HCT116 (cell line): ENCODE measurements around the gene NECAB2. TPM values are rescaled to one million over a fixed set of nuclear protein-coding genes. Genes with fewer than 3 reads are reported as not detected.

Experiments used
- ATAC-seq: fragments of 200-7000 bp; cut with Tn5 transposase; 2 replicates; pipeline ENCODE4 v1.9.1; 2020; ENCODE audit warnings: mild to moderate bottlenecking, moderate library complexity
- BruUV-seq: library from RNA; stranded (reverse); fragments of 400-500 nt; replicated peaks from 2 replicates; lab custom pipeline; 2021; lab: Mats Ljungman, UMichigan
- CTCF ChIA-PET: fragments of 300-600 bp; sonication (Branson Sonifier 250); formaldehyde crosslinking; loops from one replicate; lab custom pipeline; 2021; ENCODE audit warnings: antibody characterized with exemption; lab: Charles Lee
- POLR2A ChIA-PET: fragments of 300-600, 350-600 bp; sonication (Branson Sonifier 250); formaldehyde crosslinking; loops from one replicate; lab custom pipeline; 2021; ENCODE audit warnings: antibody characterized with exemption; lab: Charles Lee
- RAD21 ChIA-PET, 2 experiments: fragments of 300-600 bp; sonication (Branson Sonifier 250); formaldehyde crosslinking; loops; one replicate each; lab custom pipeline; 2023; ENCODE audit warnings: low total read pairs in 2 of 2; ENCODE audit not compliant: uncharacterized antibody in 2 of 2, unreplicated experiment in 2 of 2, low non-redundant PET in 1 of 2; lab: Charles Lee
- DNase-seq: peaks from one replicate; pipeline ENCODE4 v3.0.0-alpha.2; 2010; ENCODE audit warnings: low read depth, low spot score
- H2AFZ ChIP-seq: fragments of 200-600 bp; shearing (Covaris generic), sonication (generic); 2 replicates; pipeline ENCODE4 v1.6.1; 2017; ENCODE audit warnings: low read depth, mixed run types, mixed read lengths, antibody characterized with exemption, low read length; ENCODE audit not compliant: poor library complexity, severe bottlenecking
- H3K27ac ChIP-seq: 2 replicates; pipeline ENCODE4 v1.5.1; 2012; ENCODE audit warnings: low read depth, low read length
- H3K27me3 ChIP-seq: fragments of 200-600 bp; sonication (generic); 2 replicates; pipeline ENCODE4 v1.6.1; 2016; ENCODE audit warnings: mixed run types, low read length, mixed read lengths; ENCODE audit not compliant: insufficient read depth
- H3K36me3 ChIP-seq, 2 experiments: fragments of 200-500 bp in 1 of 2; fragments of 200-600 bp in 1 of 2; sonication (Bioruptor generic) in 1 of 2; sonication (generic) in 1 of 2; 2 replicates each; pipeline versions ENCODE4 v1.5.1 to v1.6.1; 2014 to 2016; ENCODE audit warnings: low read length in 2 of 2, inconsistent platforms in 1 of 2, mixed read lengths in 1 of 2, mixed run types in 1 of 2; ENCODE audit not compliant: insufficient read depth in 2 of 2, control insufficient read depth in 1 of 2
- H3K4me1 ChIP-seq, 2 experiments: fragments of 200-600 bp in 1 of 2; sonication (generic) in 1 of 2; 2 replicates each; pipeline versions ENCODE4 v1.5.1 to v1.6.1; 2012 to 2017; ENCODE audit warnings: low read length in 2 of 2, inconsistent platforms in 1 of 2, mild to moderate bottlenecking in 1 of 2, mixed read lengths in 1 of 2, mixed run types in 1 of 2, moderate library complexity in 1 of 2; ENCODE audit not compliant: insufficient read depth in 2 of 2, control insufficient read depth in 1 of 2
- H3K4me2 ChIP-seq: fragments of 200-600 bp; sonication (generic); 2 replicates; pipeline ENCODE4 v1.6.1; 2017; ENCODE audit warnings: mixed run types, low read length, mixed read lengths
- H3K4me3 ChIP-seq, 2 experiments: fragments of 200-600 bp in 1 of 2; sonication (generic) in 1 of 2; replicated peaks in 1 of 2; 2 replicates each; pipeline ENCODE4 v1.5.1; 2011 to 2016; ENCODE audit warnings: low read length in 2 of 2, control low read depth in 1 of 2, low read depth in 1 of 2, mild to moderate bottlenecking in 1 of 2, mixed read lengths in 1 of 2, mixed run types in 1 of 2
- H3K79me2 ChIP-seq: fragments of 200-600 bp; sonication (generic); 2 replicates; pipeline ENCODE4 v1.6.1; 2017; ENCODE audit warnings: mild to moderate bottlenecking, mixed run types, low read length, moderate library complexity, mixed read lengths; ENCODE audit not compliant: insufficient read depth
- H3K9ac ChIP-seq: fragments of 200-600 bp; sonication (generic); 2 replicates; pipeline ENCODE4 v1.6.1; 2016; ENCODE audit warnings: low read length, mixed read lengths
- H3K9me2 ChIP-seq: fragments of 200-600 bp; sonication (generic), shearing (Covaris generic); 2 replicates; pipeline ENCODE4 v1.6.1; 2017; ENCODE audit warnings: mixed run types, mild to moderate bottlenecking, moderate library complexity; ENCODE audit not compliant: insufficient read depth
- H3K9me3 ChIP-seq, 2 experiments: fragments of 200-500 bp in 1 of 2; fragments of 200-600 bp in 1 of 2; sonication (Bioruptor generic) in 1 of 2; sonication (generic) in 1 of 2; 2 replicates each; pipeline ENCODE4 v1.6.1; 2014 to 2017; ENCODE audit warnings: low read length in 2 of 2, mixed read lengths in 2 of 2, inconsistent platforms in 1 of 2, low read depth in 1 of 2, mild to moderate bottlenecking in 1 of 2, mixed run types in 1 of 2, moderate library complexity in 1 of 2; ENCODE audit not compliant: control insufficient read depth in 1 of 2, insufficient read depth in 1 of 2
- H4K20me1 ChIP-seq: fragments of 200-600 bp; sonication (generic), shearing (Covaris generic); 2 replicates; pipeline ENCODE4 v1.6.1; 2017; ENCODE audit warnings: mixed run types, mild to moderate bottlenecking, moderate library complexity; ENCODE audit not compliant: insufficient read depth
- CBX3 ChIP-seq: IDR thresholded peaks from 2 replicates; pipeline ENCODE4 v1.6.1; 2012; ENCODE audit warnings: low read depth
- EGR1 ChIP-seq: IDR thresholded peaks from 2 replicates; pipeline ENCODE4 v1.6.1; 2012; ENCODE audit warnings: low read depth
- ELF1 ChIP-seq: IDR thresholded peaks from 2 replicates; pipeline ENCODE4 v1.6.1; 2012; ENCODE audit warnings: low read depth, borderline replicate concordance
- POLR2A ChIP-seq: IDR thresholded peaks from 2 replicates; pipeline ENCODE4 v1.7.0; 2011; ENCODE audit warnings: borderline replicate concordance; ENCODE audit not compliant: insufficient read depth, insufficient read length; ENCODE audit errors: extremely low read depth
- POLR2AphosphoS5 ChIP-seq: IDR thresholded peaks from 2 replicates; pipeline ENCODE4 v1.6.1; 2011; ENCODE audit warnings: mild to moderate bottlenecking, low read depth, low read length, moderate library complexity
- SP1 ChIP-seq: IDR thresholded peaks from 2 replicates; pipeline ENCODE4 v1.6.1; 2012; ENCODE audit warnings: low read depth
- TCF7L2 ChIP-seq: IDR thresholded peaks from 2 replicates; pipeline ENCODE4 v1.7.0; 2011; ENCODE audit warnings: borderline replicate concordance, inconsistent platforms; ENCODE audit not compliant: insufficient read depth, insufficient read length; ENCODE audit errors: extremely low read depth
- YY1 ChIP-seq: IDR thresholded peaks from 2 replicates; pipeline ENCODE4 v1.6.1; 2011; ENCODE audit warnings: low read length, low read depth, moderate library complexity, mild to moderate bottlenecking; ENCODE audit not compliant: insufficient replicate concordance; ENCODE audit errors: extremely low read depth
- ZFX ChIP-seq: fragments of 450-650 bp; IDR thresholded peaks from 2 replicates; pipeline ENCODE4 v1.6.1; 2017
- ZNF274 ChIP-seq: fragments of 200-500 bp; sonication (Bioruptor generic); IDR thresholded peaks from 2 replicates; pipeline ENCODE4 v1.6.1; 2014; ENCODE audit warnings: mild to moderate bottlenecking, low read depth, low read length, inconsistent platforms
- intact Hi-C: fragments of 100-400 bp; cut with micrococcal nuclease; formaldehyde crosslinking; loops from 2 replicates; pipeline ENCODE4 v1.10.0; 2022
- total RNA-seq: library from RNA; stranded (reverse); gene quantifications from one replicate; pipeline ENCODE4 v1.2.1, GENCODE V29; 2021; ENCODE audit not compliant: unreplicated experiment
- TF ChIP-seq, protein P1 (sequence below), 3 experiments: fragments of 200-600 bp in 1 of 3; sonication (generic) in 1 of 3; IDR thresholded peaks in 2 of 3; conservative IDR thresholded peaks in 1 of 3; 2 replicates each; pipeline ENCODE4 v1.5.1; 2012 to 2017; ENCODE audit warnings: low read depth in 2 of 3, low read length in 2 of 3, antibody characterized with exemption in 1 of 3, borderline replicate concordance in 1 of 3, control low read depth in 1 of 3, mild to moderate bottlenecking in 1 of 3, mixed read lengths in 1 of 3, mixed run types in 1 of 3, moderate library complexity in 1 of 3; ENCODE audit not compliant: insufficient read depth in 1 of 3
- TF ChIP-seq, protein P2 (sequence below): IDR thresholded peaks from 2 replicates; pipeline ENCODE4 v1.6.1; 2012; ENCODE audit warnings: low read depth

Gene NECAB2
- total RNA-seq, 1 experiment from 2014 or later, result 0.61 TPM

DNA sequence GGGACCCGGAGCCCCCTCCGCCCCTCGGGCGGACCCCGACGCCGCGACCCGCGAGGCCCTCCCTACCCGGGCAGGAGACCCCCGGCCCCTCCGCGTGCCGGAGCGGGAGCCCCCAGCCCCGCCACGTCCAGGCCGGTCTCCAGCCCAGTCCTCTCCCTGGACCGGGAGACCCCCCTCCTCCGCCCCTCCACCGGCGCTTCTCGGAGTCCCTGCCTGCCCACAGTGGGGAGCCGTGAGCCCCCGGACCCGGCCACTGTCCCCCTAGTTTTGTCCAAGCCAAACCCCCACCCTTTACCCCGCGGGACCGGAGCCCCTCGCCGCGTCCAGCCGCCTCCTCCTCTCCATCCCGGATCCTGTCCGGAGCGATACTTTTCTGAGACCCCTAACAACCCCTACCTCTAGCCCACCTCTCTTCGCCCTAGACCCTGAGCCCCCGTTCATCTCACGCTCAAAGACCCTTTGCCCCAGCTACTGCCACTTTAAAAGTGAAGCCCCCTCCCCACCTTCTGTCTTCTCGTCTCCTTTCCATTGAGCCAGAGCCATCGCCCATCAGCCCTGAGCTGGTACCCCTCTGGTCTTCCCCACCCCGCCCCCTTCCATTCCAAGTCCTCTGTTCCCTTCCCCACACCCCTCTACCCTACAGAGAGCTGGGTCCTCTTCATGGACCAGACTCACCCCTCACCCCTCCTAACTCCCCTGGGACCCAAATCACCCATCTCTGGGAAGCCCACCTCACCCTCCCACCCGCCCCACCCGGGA, 1.0 kb downstream of the NECAB2 start:
- Histone ChIP-seq H3K27ac (no peak overlapping the region), H3K36me3 (no peaks in the 10 kb centered on the region), H4K20me1 (no peaks in the 10 kb centered on the region), H3K79me2 (no peaks in the 10 kb centered on the region), H3K9me2 (no peaks in the 10 kb centered on the region), H3K9ac (no peak overlapping the region), H3K4me2 (no peak overlapping the region), H3K4me1 (no peaks in the 10 kb centered on the region), H3K4me3 (no peak overlapping the region), H3K9me3 (no peaks in the 10 kb centered on the region), H3K27me3 (no peaks in the 10 kb centered on the region), H2AFZ (no peak overlapping the region)
- ChIA-PET POLR2A (no interaction called here), CTCF (interaction anchor here (0.6 to 2.4 kb wide), 4 partner anchors 45 to 116 kb away, joined by 3 to 8 read pairs (median 4); no protein-coding TSS in a partner anchor), RAD21 (interaction anchor here in 1 of 2 experiments (0.6 kb wide), 3 partner anchors 44 to 88 kb away, joined by 3 to 5 read pairs (median 3); no protein-coding TSS in a partner anchor)
- ATAC-seq (no peak), DNase-seq (no peak)
- no peak for TF ChIP-seq ZFX
- TF ChIP-seq TCF7L2, result no peak
- TF ChIP-seq EGR1, result no peak
- TF ChIP-seq POLR2AphosphoS5, result no peak
- TF ChIP-seq, protein P1, sequence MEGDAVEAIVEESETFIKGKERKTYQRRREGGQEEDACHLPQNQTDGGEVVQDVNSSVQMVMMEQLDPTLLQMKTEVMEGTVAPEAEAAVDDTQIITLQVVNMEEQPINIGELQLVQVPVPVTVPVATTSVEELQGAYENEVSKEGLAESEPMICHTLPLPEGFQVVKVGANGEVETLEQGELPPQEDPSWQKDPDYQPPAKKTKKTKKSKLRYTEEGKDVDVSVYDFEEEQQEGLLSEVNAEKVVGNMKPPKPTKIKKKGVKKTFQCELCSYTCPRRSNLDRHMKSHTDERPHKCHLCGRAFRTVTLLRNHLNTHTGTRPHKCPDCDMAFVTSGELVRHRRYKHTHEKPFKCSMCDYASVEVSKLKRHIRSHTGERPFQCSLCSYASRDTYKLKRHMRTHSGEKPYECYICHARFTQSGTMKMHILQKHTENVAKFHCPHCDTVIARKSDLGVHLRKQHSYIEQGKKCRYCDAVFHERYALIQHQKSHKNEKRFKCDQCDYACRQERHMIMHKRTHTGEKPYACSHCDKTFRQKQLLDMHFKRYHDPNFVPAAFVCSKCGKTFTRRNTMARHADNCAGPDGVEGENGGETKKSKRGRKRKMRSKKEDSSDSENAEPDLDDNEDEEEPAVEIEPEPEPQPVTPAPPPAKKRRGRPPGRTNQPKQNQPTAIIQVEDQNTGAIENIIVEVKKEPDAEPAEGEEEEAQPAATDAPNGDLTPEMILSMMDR (IDR thresholded peaks at IDR 0.05 in 2 of 3, conservative IDR thresholded peaks at IDR 0.05 in 1 of 3; ENCODE audit: borderline replicate concordance in 1 of 3, insufficient read depth in 1 of 3, low read depth in 2 of 3, low read length in 2 of 3), result no peak
- no peak for TF ChIP-seq ZNF274
- no peak for TF ChIP-seq POLR2A
- TF ChIP-seq ELF1, result no peak
- no peak for TF ChIP-seq CBX3
- TF ChIP-seq SP1, result no peak
- TF ChIP-seq YY1, result no peak
- TF ChIP-seq, protein P2, sequence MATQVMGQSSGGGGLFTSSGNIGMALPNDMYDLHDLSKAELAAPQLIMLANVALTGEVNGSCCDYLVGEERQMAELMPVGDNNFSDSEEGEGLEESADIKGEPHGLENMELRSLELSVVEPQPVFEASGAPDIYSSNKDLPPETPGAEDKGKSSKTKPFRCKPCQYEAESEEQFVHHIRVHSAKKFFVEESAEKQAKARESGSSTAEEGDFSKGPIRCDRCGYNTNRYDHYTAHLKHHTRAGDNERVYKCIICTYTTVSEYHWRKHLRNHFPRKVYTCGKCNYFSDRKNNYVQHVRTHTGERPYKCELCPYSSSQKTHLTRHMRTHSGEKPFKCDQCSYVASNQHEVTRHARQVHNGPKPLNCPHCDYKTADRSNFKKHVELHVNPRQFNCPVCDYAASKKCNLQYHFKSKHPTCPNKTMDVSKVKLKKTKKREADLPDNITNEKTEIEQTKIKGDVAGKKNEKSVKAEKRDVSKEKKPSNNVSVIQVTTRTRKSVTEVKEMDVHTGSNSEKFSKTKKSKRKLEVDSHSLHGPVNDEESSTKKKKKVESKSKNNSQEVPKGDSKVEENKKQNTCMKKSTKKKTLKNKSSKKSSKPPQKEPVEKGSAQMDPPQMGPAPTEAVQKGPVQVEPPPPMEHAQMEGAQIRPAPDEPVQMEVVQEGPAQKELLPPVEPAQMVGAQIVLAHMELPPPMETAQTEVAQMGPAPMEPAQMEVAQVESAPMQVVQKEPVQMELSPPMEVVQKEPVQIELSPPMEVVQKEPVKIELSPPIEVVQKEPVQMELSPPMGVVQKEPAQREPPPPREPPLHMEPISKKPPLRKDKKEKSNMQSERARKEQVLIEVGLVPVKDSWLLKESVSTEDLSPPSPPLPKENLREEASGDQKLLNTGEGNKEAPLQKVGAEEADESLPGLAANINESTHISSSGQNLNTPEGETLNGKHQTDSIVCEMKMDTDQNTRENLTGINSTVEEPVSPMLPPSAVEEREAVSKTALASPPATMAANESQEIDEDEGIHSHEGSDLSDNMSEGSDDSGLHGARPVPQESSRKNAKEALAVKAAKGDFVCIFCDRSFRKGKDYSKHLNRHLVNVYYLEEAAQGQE, result no peak
- BruUV-seq, result no TSS peak
- intact Hi-C loops, result loop anchor here (1.0 kb wide), 3 partner anchors 79 to 515 kb away; no protein-coding TSS in a partner anchor
